ENCODE measurements around the gene SVEP1. TPM values are rescaled to one million over a fixed set of nuclear protein-coding genes. Genes with fewer than 3 reads are reported as not detected.

Gene SVEP1
- total and polyA plus RNA-seq, 2 of the 13 experiments (the other 11 are each of a cell fraction or from before 2014, with no cell fraction given) = not detected

DNA sequence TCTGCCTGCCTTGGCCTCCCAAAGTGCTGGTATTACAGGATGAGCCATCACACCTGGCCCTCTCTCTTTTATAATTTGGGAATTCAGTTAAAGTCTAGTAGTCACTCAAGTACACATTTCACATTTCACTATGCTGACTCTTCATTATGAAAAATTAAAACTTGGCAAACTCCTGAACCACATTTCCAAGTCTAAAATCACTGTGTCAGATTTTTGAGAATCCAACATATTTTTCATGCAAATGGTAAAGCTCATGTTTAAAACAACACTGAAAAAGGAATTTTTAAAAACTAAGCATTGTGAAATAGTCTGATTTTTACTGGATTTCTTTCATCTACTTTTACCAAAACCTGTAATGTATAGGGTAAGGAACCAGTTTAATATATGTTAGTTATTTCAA is 92.3 kb downstream of the SVEP1 start:
- DNase-seq (ENCODE audit: low spot score) (no peak), ATAC-seq (no peak), FAIRE-seq (no peak)
- Histone ChIP-seq H3K9me3 (ENCODE audit: low read length) (no peaks in the 10 kb centered on the region), H3K79me2 (ENCODE audit: insufficient read depth, low read length) (no peaks in the 10 kb centered on the region), H3K27ac (ENCODE audit: extremely low read length, insufficient read depth, low read length) (no peak overlapping the region), H3K27me3 (ENCODE audit: control insufficient read depth in 1 of 2, insufficient read depth in 2 of 2, low read length in 2 of 2) (no peaks in the 10 kb centered on the region), H3K4me2 (ENCODE audit: low read depth, low read length) (no peak overlapping the region), H3K4me3 (replicated peaks in 1 of 3; ENCODE audit: insufficient read depth in 1 of 3, low read depth in 2 of 3, low read length in 3 of 3) (no peak overlapping the region), H3K36me3 (replicated peaks in 1 of 2; ENCODE audit: control insufficient read depth in 1 of 2, insufficient read depth in 2 of 2, low read length in 2 of 2) (no peaks in the 10 kb centered on the region), H3K9ac (ENCODE audit: insufficient read depth, low read depth, low read length) (no peak overlapping the region), H3K4me1 (ENCODE audit: insufficient read depth, low read length) (no peaks in the 10 kb centered on the region), H4K20me1 (ENCODE audit: insufficient read depth, low read length) (no peaks in the 10 kb centered on the region), H2AFZ (ENCODE audit: low read length) (no peak overlapping the region)
- ChIA-PET POLR2A (no interaction called here), CTCF (ENCODE audit: low intra/inter-chr PET ratio, low total read pairs) (no interaction called here)
- no peak for TF ChIP-seq CENPX (CRISPR knock-in tag; IDR thresholded peaks at IDR 0.05)
- TF ChIP-seq SATB2 (CRISPR knock-in tag; IDR thresholded peaks at IDR 0.05) = no peak
- TF ChIP-seq ZKSCAN1 (IDR thresholded peaks at IDR 0.05; ENCODE audit: low read length) = no peak
- TF ChIP-seq, protein P1, sequence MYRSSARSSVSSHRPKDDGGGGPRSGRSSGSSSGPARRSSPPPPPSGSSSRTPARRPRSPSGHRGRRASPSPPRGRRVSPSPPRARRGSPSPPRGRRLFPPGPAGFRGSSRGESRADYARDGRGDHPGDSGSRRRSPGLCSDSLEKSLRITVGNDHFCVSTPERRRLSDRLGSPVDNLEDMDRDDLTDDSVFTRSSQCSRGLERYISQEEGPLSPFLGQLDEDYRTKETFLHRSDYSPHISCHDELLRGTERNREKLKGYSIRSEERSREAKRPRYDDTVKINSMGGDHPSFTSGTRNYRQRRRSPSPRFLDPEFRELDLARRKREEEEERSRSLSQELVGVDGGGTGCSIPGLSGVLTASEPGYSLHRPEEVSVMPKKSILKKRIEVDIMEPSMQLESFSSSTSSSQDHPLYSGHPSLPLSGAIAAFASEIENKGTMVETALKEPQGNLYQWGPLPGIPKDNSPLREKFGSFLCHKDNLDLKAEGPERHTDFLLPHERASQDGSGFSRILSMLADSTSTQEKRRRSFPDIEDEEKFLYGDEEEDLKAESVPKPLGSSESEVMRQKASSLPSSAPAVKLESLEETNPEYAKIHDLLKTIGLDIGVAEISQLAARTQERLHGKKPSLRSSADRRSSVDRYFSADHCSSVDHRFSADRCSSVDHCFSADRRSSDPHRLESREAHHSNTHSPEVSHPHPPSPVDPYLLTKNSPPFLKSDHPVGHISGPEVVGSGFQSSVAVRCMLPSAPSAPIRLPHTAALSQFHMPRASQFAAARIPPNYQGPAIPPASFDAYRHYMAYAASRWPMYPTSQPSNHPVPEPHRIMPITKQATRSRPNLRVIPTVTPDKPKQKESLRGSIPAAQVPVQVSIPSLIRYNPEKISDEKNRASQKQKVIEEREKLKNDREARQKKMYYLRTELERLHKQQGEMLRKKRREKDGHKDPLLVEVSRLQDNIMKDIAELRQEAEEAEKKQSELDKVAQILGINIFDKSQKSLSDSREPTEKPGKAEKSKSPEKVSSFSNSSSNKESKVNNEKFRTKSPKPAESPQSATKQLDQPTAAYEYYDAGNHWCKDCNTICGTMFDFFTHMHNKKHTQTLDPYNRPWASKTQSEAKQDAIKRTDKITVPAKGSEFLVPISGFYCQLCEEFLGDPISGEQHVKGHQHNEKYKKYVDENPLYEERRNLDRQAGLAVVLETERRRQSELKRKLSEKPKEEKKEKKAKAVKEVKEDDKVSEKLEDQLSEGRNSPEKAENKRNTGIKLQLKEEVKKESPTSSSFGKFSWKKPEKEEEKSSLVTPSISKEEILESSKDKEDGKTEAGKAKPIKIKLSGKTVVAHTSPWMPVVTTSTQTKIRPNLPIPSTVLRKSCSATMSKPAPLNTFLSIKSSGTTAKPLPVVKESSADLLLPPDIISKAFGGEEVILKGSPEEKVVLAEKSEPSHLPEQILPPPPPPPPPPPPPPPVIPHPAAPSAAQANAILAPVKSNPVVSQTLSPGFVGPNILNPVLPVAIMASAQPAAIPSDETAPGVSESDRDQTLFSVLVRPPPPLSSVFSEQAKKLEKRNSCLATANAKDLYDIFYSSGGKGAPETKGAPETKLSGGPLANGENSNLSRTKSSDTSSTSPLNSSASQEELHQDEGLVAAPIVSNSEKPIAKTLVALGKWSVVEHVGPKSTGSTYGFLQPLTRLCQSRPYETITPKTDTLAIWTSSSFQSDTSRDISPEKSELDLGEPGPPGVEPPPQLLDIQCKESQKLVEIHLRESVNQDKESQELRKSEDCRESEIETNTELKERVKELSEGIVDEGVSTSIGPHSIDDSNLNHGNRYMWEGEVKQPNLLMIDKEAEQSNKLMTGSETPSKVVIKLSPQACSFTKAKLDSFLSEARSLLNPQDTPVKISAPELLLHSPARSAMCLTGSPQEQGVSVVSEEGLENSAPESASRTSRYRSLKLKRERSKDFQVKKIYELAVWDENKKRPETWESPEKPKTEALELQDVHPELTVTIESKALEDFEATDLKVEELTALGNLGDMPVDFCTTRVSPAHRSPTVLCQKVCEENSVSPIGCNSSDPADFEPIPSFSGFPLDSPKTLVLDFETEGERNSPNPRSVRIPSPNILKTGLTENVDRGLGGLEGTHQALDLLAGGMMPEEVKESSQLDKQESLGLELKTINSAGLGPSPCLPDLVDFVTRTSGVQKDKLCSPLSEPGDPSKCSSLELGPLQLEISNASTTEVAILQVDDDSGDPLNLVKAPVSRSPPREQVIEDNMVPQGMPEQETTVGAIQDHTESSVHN (CRISPR knock-in tag; IDR thresholded peaks at IDR 0.05) = no peak
- in situ Hi-C loops (cut with HindIII; ENCODE audit: extremely low pct_ligation_motif_present, low pct_unique_long_range_greater_than_20kb) (no loop called here), intact Hi-C loops (cut with micrococcal nuclease; ENCODE audit: unreplicated experiment) (no loop called here)
- BruUV-seq (replicated peaks) = no TSS peak

Data from HepG2 (cell line).